GM21360 (cell line): ENCODE results near the gene PDE7B.

Source experiments
- ATAC-seq: cut with Tn5 transposase; IDR thresholded peaks from one replicate; pipeline ENCODE4 v1.9.1; 2021; ENCODE audit warnings: mild to moderate bottlenecking, moderate library complexity; ENCODE audit not compliant: unreplicated experiment

PDE7B gene

DNA sequence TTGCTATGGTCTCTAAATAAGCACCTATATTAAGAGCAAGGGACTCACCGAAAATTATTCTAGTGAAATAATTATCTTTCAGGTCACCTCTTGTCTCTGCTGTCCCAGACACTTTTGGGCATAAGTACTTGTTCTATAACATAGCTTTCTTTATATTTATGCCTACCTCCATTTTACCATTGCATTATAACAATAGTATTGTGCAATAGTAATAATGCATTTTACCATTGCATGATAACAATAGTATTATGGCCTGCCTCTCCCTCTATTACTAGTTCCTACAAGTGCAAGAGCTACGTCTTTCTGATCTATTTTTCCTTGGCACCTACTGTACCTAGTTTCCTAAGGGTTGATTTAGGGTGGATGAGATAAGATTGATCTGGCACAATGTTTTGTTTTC is 169.2 kb downstream of the PDE7B start:
- ATAC-seq = no peak

DNA sequence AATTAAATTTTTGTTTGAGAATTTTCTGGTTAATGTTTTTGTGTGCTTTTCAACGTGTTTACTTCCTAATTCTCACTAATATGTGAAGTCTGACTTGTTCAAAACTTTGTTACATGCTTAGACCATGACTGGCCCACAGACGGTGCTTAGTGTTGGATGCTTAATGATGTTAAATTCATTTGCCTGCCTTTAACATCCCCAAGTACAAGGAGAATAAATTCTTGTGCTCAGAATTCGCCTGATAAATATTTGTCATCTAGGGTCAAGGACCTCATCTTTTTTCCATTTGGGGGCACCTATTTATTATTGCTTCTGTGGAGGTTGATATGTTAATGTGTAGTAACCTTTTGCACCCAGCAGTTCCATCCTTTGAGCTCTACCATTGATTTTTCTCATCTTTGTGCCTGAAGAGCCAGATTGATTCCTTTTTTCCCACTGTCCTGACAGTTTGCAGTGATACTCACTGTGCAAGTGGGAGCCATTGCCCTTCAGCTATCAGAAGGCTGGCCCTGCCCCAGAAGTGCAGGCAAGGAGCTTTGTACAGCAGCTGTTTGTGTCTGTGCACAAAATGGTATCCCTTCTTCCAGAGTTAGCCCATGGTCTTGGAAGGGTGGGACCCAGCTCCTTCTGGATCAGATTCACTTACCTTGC is 170.8 kb downstream of the PDE7B start:
- ATAC-seq = no peak

DNA sequence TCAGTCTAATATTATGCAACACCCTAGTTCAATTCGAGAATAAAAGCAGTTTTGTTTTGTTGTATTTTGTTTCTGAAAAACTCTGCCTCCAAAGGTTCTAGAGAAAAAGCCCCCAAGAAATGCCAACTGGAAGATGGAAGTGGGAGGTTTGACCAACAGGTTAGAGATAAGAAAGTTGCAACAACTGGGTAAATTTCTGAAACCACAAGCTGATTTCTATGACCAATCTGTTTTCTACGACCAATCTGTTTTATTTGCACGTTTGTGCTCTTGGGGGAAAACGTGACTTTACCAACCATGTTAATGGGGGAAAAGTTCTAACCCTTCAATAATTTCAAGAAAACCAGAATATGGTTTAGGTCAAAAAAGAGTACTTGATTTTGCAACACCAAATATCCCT is 173.2 kb downstream of the PDE7B start:
- no peak for ATAC-seq

DNA sequence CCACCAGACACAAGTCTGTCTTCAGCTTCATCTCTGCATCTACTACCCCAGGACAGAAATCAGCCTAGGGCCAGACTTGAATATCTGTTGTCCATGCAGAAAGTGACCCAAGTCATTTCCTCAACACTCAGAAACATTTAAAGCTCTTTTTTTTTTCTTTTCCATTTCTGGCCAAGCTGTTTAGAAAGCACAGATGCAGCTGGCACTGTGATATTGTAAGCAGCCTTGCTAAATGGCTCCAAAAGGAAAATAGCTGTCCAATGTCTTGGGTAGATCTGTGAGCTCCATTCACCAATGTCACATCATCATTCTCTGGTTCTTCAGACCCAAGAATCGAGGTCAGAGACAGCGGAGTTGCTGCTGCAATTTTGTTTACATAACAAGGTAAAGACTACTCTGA is 174.2 kb downstream of the PDE7B start:
- no peak for ATAC-seq

DNA sequence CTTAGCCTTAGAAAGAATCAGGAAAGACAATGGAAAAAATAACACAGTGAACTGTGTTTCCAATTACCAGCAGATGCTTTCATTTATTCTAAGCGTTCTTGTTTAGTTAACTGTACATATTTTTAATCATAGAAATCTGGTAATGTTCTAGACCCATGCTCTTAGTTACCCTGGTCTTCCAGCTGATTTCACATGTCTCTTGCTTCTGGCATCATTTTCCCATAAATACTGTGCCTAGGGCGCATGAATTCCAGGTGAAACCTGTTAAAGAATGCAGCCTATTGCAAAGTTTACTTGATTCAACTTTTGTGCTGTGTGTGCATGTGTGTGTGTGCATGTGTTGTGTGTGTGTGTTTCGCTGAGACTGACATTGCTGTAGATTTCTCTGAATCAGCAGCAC is 178.6 kb downstream of the PDE7B start:
- ATAC-seq = no peak

DNA sequence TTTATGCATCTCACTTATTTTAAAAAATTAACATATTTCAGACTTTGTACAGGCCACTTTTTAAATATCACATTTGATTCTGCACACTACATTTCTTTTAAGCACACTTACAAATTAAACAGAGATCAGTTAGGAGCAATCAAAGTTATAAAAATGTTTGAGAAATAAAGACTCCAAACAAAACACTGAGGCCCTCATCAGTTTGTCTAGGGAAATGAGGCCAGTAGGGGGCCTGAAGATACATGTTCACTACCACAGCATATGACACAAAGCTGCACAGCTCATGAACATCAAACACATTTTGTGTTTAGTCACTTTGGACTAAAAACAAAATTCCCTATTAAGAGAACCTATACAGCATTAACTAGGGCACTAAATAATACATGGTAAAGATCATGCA is 180.5 kb downstream of the PDE7B start:
- no peak for ATAC-seq

DNA sequence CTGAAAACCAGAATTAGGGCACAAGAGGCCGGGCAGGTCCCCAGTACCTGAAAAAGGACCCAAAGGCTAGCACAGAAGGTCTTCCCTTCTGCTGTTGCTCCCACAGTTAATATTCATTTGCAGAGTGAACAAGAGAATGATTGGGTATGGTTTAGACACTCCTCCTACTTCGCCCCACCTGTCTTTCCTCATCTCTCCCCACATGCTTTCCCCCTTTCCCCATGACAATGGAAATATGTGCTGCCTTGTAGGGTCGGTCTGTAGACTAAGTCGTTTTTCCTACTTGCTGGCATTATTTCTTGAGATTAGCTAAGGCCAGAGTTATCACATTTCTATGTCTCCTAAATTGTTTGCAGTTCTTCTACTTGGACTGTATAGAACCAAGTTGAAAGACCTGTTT is 181.9 kb downstream of the PDE7B start:
- ATAC-seq = no peak

DNA sequence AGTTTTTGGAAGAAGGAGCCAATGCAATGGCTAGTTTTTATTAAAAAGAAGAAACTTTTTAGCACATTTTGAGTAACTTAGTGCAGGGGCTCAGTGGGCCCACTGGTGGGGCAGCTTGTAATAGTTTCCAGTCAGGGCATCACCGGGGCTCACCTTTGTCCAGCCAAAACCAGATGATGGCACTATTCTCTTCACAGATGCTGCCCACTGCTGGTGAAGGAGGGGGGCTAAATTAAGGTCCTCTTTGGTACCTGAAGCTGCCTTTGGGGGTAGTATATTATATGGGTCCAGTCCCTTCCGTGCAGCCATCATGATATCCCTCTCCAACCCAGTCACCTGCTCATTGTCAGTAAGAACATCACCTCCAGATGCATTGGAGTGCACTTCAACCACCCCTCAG is 182.9 kb downstream of the PDE7B start:
- no peak for ATAC-seq

DNA sequence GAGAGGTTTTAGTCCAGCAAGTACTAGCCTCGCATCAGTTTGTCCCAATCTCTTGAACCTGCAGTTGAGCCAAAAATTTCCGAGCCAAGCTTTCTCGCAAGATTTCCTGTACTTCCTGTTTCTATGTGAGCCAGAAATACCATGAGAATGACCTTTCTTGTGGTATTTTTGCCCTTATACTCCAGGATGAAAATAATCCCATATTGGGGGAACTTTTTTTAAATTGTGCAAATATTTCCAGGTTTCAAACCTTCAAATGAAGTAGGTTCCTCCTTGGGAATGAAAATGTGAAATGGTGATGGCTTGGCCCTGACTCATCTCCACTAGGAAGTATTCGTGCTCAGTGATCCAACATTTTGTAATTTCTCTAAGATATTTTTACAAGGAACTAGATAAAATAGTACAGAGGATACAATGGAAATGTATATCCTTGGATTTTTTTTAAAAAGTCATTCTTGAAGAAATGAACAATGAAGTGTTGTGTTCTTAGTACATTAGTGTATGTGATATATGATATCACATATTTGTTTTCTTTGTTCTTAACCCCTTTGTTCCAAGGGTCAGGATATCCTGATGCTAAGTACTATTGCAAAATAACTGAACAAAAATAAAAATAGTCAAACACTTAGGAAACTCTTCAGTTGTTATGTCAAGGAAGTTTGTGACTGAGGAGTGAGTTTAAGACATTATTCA is 184.0 kb downstream of the PDE7B start:
- no peak for ATAC-seq

DNA sequence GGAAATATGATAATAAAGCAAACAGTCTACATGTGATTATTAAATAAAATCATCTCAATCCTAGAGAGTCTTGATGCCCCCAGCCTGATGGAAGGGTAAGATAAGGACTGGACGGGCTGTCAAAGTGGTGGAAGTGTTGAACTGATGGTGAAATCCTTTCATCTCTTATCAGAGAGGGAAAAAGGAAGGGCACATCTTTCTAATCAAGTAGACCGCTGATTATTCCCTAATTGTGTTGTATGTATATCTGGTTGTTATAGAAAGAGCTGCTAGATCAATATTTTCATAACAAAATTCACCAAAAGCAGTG is 184.5 kb downstream of the PDE7B start:
- no peak for ATAC-seq

DNA sequence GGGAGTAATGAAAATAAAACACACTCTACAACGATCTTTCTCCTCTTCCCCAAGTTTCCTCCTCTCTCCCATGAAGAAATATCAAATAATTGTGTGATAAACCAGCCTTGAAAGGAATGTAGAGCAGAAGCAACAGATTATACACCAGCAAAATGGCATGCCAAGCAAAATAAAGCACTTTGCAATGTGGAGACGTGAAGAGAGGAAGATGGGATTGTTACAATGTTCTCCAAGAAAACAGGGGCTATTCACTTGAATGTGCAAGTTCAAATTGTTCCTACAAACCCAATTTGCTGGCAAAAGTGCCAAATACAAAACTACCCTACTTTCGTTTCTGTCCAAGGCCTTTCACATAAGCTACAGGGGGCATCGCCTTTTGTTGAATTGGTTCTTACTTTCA is 185.1 kb downstream of the PDE7B start:
- no peak for ATAC-seq

DNA sequence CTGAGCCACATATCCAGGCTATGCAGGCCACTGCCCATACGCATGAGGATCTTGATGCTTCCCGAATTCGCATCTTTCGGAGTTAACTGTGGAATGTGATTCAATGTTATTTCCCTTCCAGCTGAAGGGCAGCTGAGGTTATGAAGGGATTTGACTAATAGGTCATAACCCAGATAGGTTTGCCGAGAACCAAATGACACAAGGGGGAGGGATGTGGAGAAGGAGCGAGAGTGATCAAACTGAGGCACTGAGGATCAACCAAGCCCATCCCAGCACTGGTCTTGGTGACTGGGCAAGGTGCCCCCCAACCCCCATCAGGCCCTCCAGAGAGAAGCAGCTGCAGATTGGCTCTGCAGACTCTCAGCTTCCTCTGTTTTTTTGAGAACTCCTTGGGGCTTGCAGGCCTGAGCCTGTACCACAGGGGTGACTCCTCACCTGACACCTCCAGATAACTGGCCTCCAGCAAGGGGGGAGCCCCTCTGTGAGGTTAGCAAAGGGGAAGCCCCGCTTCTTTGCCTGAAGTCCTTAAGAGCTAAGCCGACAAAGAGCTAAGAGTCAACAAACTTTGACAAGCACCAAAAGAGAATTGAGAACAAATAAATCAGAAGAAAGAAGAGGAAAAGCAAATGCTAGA is 185.9 kb downstream of the PDE7B start:
- no peak for ATAC-seq

DNA sequence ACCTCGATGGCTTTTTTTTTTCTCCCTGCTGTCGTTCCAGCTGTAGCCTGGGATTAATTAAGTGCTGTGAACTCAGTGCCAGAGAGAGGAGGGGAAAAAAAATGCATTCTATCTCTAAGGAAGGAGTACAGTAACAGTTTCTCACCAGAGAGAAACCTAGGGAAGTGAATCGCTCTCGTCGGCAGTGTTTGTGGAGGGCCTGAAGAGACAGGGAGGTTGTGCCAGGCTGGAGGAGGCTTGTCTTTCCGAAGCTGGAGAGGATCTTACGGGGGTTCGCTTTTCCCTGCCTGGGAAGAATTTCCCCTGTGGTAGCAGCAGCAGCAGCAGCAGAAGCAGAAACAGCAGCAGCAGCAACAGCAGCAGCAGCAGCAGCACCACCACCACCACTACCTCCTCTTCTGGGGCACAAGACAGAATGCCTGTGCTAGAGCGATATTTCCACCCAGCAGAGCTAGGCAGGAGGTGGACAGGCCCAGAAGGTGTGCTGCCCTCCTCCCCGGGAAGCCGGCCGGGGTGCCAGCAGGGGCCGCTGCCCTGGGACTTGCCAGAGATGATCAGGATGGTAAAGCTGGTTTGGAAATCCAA is 186.5 kb downstream of the PDE7B start:
- ATAC-seq = no peak

DNA sequence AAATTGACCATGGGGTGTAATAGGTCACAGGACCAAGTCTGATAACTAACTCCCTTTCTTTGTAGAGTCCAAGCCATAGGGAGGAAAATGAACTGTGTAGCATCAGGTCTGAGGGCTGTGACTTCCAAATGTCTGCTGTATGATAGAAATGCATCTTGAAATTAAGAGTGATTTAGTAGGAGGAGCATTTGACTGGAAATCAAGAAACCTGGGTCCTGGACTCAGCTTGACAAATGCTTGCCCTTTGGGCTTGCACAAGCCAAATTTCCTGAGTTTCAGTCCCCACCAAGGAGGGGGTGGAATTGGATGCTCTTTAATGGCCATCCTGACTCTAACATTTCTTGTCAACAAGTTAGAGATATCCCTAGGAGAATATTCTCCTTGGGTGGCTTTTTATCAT is 187.0 kb downstream of the PDE7B start:
- ATAC-seq = no peak

DNA sequence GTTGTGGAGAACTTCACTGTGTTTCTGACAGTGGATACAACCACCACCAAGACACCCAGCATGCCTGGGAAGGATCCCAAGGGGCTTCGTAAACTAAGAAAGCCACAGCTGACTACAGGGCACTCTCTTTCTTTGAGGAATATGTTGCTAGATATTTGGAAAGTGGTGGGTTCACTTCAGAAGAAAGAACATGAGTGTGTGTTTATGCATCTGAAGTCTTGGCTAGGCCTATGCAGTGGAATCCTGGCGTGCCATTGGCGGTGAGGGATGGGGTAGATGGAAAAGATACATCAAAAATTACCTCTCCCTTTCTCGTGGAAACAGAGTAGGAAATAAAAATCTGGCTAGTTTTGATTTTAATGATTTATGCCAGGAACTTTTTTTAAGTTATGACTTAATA is 187.7 kb downstream of the PDE7B start:
- no peak for ATAC-seq

DNA sequence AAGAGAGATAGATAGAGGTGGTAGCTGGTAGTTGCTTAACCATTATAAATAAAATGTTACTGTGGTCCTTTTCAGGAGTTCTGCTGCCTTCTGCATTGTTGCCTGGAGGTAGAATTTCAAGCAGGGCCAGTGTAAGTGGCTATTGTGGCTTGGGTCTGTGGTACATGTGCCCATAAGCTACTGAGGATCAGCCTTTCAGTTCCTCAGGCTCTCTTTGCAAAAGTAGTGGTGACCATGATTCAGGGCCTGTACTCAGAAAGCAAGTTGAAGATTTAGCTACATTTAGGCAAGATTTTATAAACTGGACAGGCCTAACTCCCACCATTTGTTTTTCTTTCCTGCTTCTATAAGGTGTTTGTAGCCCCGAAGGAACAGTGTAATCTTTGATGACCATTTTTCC is 199.0 kb downstream of the PDE7B start:
- no peak for ATAC-seq

DNA sequence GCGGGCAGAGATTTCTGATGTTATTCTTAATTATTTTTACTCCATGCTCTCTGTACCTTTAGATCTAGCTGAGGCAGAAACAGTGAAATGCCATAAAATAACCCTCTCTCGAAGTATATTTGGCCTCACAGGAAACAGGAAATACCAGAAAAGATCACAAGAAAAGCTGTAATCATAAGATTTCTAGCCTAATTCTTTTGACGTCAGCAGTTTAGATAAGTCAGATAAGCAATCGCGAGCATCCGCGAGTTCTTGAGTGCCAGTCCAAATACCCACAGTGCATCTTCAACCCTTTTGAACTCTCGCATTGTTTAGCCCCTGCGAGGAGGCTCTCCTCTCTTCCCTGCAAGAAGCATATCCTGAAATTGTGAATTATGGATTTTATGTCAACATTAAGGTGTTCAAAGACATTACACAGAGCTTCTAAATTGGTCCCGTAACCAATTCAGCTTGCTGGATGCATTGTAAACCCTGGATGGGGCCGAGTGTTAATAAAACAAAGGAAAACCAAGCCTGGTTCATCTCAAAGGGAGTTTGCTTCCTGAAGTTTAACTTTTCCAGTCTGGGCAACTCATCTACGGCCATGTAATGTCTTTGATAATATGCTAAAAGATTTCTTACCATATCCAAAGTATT is 199.8 kb downstream of the PDE7B start:
- no peak for ATAC-seq

DNA sequence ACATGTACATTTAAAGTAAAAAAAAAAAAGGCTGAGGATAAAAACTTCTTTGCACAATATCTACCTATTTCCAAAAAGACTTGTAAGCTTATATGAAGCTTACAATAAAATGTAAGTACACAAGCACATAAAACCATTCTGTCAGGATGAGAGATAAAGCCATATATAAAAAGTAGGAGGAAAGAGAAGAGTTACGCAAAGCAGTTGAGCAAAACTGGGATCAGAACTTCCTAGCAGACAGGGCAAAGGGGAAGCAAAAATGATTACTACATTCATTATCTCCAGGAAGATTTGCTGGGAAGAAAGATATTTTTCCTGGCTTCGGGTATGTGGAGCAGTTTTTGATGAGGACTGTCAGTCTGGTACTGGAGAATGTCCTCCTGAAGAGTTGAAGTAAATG is 200.5 kb downstream of the PDE7B start:
- no peak for ATAC-seq

DNA sequence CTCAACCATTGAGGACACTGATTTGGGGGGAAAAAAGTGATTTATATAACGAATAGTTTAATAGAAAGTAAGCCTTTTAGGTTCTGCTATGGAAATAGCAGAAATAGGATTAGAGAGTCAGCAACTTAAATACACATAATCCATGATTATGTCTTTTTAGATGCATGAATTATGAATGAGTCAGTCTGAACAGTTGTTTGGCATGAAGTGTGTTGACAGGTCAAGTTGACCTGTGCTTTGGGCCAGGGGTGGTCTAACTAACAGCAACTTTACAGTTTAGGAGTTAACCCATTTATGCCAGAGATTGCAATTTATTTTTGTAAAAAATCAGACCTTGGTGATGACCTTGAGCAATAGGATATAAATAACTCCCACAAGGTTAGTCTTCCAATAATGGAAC is 207.4 kb downstream of the PDE7B start:
- no peak for ATAC-seq

DNA sequence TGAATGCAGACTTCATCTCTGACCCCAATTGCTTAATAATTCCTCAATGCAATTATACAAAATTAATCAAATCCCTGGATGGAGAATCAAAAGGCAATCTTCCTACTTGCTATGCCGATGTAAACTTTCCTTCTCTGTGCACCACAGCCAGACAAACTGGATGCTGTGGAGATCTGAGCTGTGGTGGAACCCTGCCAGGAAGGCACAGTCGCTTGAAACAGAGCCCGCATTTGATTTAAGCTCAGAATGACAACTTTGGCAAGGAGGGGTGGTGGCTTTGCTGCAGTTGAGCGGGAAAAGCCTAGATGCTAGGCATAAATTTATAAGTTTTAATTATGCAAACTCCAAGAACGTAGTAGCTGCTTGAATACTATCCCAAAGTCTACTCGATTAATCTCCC is 207.8 kb downstream of the PDE7B start:
- ATAC-seq = no peak

DNA sequence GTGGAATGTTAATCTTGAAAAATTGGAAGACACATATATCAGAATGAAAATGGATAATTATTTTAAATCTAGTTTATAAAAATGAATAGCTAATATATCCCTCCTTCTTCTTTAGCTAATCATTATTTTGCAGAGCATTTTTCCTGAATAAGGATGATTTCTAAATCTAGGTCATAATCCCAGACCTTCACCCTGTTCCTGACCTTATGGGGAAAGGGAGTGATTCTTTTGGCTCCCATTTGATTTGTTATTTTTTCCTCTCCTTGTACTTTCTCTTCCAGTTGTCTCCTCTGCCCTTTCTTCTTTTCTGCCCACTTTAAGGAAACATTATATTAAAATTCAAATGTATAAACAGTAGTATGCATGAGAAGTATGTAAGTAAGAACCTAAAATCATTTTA is 208.6 kb downstream of the PDE7B start:
- no peak for ATAC-seq

DNA sequence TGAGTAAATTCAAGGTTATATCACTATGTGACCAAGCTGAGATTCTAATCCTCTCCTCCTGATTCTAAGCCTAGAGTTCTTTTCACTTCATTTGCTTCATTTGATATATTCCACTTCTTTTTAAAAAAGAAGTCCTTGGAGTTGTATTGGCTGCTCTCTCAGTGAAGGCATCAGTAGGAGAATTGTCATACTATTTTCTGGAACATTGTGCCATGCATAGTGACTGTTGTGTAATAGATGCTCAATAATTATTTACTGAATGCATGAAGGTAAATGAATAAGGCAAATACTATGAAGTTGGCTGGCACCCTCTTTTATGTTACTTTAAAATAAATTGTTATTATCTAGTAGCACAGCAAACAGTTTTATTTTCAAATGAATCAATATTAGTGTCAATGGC is 209.3 kb downstream of the PDE7B start:
- ATAC-seq = no peak
